HepG2 (cell line): Measurements from ENCODE around the gene RRBP1. TPM values are rescaled to one million over a fixed set of nuclear protein-coding genes. Genes with fewer than 3 reads are reported as not detected.

Source experiments
- ATRX ChIP-seq: sonication (generic); formaldehyde crosslinking; IDR thresholded peaks from 2 replicates; pipeline ENCODE4 v1.4.0; 2020; ENCODE audit warnings: missing genetic modification reagents, borderline replicate concordance
- FLYWCH1 ChIP-seq: sonication (generic); formaldehyde crosslinking; IDR thresholded peaks from 2 replicates; pipeline ENCODE4 v1.8.1; 2023; ENCODE audit warnings: mild to moderate bottlenecking, missing genetic modification reagents
- HMGXB4 ChIP-seq, 2 experiments: sonication (generic) in 1 of 2; formaldehyde crosslinking in 1 of 2; IDR thresholded peaks; 2 replicates each; pipeline versions ENCODE4 v1.4.0 to v1.6.1; 2018 to 2020; ENCODE audit warnings: missing genetic modification reagents in 2 of 2, borderline replicate concordance in 1 of 2, low read depth in 1 of 2, mild to moderate bottlenecking in 1 of 2, missing biosample characterization in 1 of 2
- KMT2A ChIP-seq: sonication (generic); formaldehyde crosslinking; IDR thresholded peaks from 2 replicates; pipeline ENCODE4 v1.4.0; 2020; ENCODE audit warnings: missing genetic modification reagents
- MYPOP ChIP-seq: sonication (generic); formaldehyde crosslinking; IDR thresholded peaks from 2 replicates; pipeline ENCODE4 v1.8.1; 2023; ENCODE audit warnings: mild to moderate bottlenecking, moderate library complexity, missing genetic modification reagents
- PRMT3 ChIP-seq: sonication (generic); formaldehyde crosslinking; IDR thresholded peaks from 2 replicates; pipeline ENCODE4 v1.8.1; 2022; ENCODE audit warnings: low read depth, mild to moderate bottlenecking, moderate library complexity, missing genetic modification reagents, borderline replicate concordance
- TP53 ChIP-seq: sonication (generic); formaldehyde crosslinking; conservative IDR thresholded peaks from 2 replicates; pipeline ENCODE4 v1.4.0; 2020; ENCODE audit warnings: missing genetic modification reagents
- XBP1 ChIP-seq: sonication (generic); formaldehyde crosslinking; IDR thresholded peaks from 2 replicates; pipeline ENCODE4 v1.5.0; 2020; ENCODE audit warnings: missing genetic modification reagents
- ZMYM2 ChIP-seq: sonication (generic); formaldehyde crosslinking; IDR thresholded peaks from 2 replicates; pipeline ENCODE4 v1.8.0; 2022; ENCODE audit warnings: mild to moderate bottlenecking, missing genetic modification reagents
- ZNF124 ChIP-seq: sonication (generic); formaldehyde crosslinking; IDR thresholded peaks from 2 replicates; pipeline ENCODE4 v1.4.0; 2020; ENCODE audit warnings: missing genetic modification reagents
- ZNF20 ChIP-seq: sonication (generic); formaldehyde crosslinking; IDR thresholded peaks from 2 replicates; pipeline ENCODE4 v1.4.0; 2020; ENCODE audit warnings: mild to moderate bottlenecking, moderate library complexity, missing genetic modification reagents
- ZNF567 ChIP-seq: sonication (generic); formaldehyde crosslinking; IDR thresholded peaks from 2 replicates; pipeline ENCODE4 v1.8.1; 2023; ENCODE audit warnings: mild to moderate bottlenecking, missing genetic modification reagents, borderline replicate concordance
- ZNF598 ChIP-seq: sonication (generic); formaldehyde crosslinking; IDR thresholded peaks from 2 replicates; pipeline ENCODE4 v1.5.1; 2020; ENCODE audit warnings: mild to moderate bottlenecking, missing genetic modification reagents, borderline replicate concordance
- ZNF674 ChIP-seq: sonication (generic); formaldehyde crosslinking; IDR thresholded peaks from 2 replicates; pipeline ENCODE4 v1.5.0; 2020; ENCODE audit warnings: low read depth, mild to moderate bottlenecking, missing genetic modification reagents
- ZNF782 ChIP-seq: sonication (generic); formaldehyde crosslinking; IDR thresholded peaks from 2 replicates; pipeline ENCODE4 v1.4.0; 2020; ENCODE audit warnings: missing genetic modification reagents, mild to moderate bottlenecking, borderline replicate concordance
- ZNF792 ChIP-seq: IDR thresholded peaks from 2 replicates; pipeline ENCODE4 v1.6.1; 2016
- polyA plus RNA-seq, 8 experiments: library from polyadenylated mRNA; depleted of rRNA in 3 of 8; stranded (reverse) in 7 of 8; unstranded in 1 of 8; fragments of >200 nt; fragmentation: Illumina TruSeq in 4 of 8; extraction: Trizol in 4 of 8; gene quantifications; 2 replicates each; pipeline versions ENCODE4 v1.2.1 to v1.2.3, GENCODE V29; 2011 to 2016; ENCODE audit warnings: low read depth in 4 of 8, missing spikeins in 1 of 8, mixed read lengths in 1 of 8; ENCODE audit not compliant: insufficient read depth in 1 of 8
- total RNA-seq, 5 experiments: library from RNA; depleted of rRNA; stranded (reverse); fragments of >200 nt; fragmentation: Illumina TruSeq; extraction: Trizol; gene quantifications; 2 replicates each; pipeline ENCODE4 v1.2.3, GENCODE V29; 2016; ENCODE audit warnings: low read depth in 1 of 5
- TF ChIP-seq, protein P1 (sequence below), 2 experiments: sonication (generic) in 1 of 2; formaldehyde crosslinking in 1 of 2; IDR thresholded peaks; 2 replicates each; pipeline versions ENCODE4 v1.6.1 to v1.9.0; 2014 to 2022; ENCODE audit warnings: antibody characterized with exemption in 1 of 2, borderline replicate concordance in 1 of 2, inconsistent platforms in 1 of 2, low read depth in 1 of 2, missing genetic modification reagents in 1 of 2

Gene RRBP1
- total and polyA plus RNA-seq, 2 of the 13 experiments (the other 11 are each of a cell fraction or from before 2014, with no cell fraction given): 150 to 222 TPM

- TF ChIP-seq, protein P1, sequence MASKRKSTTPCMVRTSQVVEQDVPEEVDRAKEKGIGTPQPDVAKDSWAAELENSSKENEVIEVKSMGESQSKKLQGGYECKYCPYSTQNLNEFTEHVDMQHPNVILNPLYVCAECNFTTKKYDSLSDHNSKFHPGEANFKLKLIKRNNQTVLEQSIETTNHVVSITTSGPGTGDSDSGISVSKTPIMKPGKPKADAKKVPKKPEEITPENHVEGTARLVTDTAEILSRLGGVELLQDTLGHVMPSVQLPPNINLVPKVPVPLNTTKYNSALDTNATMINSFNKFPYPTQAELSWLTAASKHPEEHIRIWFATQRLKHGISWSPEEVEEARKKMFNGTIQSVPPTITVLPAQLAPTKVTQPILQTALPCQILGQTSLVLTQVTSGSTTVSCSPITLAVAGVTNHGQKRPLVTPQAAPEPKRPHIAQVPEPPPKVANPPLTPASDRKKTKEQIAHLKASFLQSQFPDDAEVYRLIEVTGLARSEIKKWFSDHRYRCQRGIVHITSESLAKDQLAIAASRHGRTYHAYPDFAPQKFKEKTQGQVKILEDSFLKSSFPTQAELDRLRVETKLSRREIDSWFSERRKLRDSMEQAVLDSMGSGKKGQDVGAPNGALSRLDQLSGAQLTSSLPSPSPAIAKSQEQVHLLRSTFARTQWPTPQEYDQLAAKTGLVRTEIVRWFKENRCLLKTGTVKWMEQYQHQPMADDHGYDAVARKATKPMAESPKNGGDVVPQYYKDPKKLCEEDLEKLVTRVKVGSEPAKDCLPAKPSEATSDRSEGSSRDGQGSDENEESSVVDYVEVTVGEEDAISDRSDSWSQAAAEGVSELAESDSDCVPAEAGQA (IDR thresholded peaks at IDR 0.05; ENCODE audit: low read depth): peak; percentile 81
- TF ChIP-seq, protein P1 (CRISPR knock-in tag; IDR thresholded peaks at IDR 0.05; ENCODE audit: borderline replicate concordance): no peak; the same call in 1 of the 2 replicates
- TF ChIP-seq ATRX (CRISPR knock-in tag): no peak
- peak; percentile 81; the same call in 1 of the 2 replicates for TF ChIP-seq KMT2A
- TF ChIP-seq HMGXB4 (CRISPR knock-in tag; IDR thresholded peaks at IDR 0.05; ENCODE audit: borderline replicate concordance in 1 of 2, low read depth in 1 of 2): peak; percentile 96 to 97
- no peak for TF ChIP-seq FLYWCH1
- 0 out of 2 replicates have a peak, but pooled peaks have one; percentile 61 for TF ChIP-seq ZNF20 (CRISPR knock-in tag)
- TF ChIP-seq ZMYM2 (CRISPR knock-in tag): peak; percentile 96
- no peak for TF ChIP-seq PRMT3 (CRISPR knock-in tag)
- TF ChIP-seq ZNF792 (CRISPR knock-in tag): 0 out of 2 replicates have a peak, but pooled peaks have one; percentile 23
- TF ChIP-seq ZNF782: peak; percentile 4; the same call in 1 of the 2 replicates
- TF ChIP-seq ZNF124 (CRISPR knock-in tag): peak; percentile 85
- peak; percentile 57; the same call in 1 of the 2 replicates for TF ChIP-seq ZNF598 (CRISPR knock-in tag)
- 0 out of 2 replicates have a peak, but pooled peaks have one; percentile 56 for TF ChIP-seq XBP1
- TF ChIP-seq ZNF674 (CRISPR knock-in tag): peak; percentile 93; the same call in 1 of the 2 replicates
- peak; percentile 85 for TF ChIP-seq ZNF567 (CRISPR knock-in tag)
- peak; percentile 43 for TF ChIP-seq MYPOP
- peak; percentile 81; the same call in 1 of the 2 replicates for TF ChIP-seq TP53 (CRISPR knock-in tag)
Observed at GRCh38 chr20:17682103-17682888, at the start of gene RRBP1 (continued).
